Psoas muscle (tissue), 8 donors: ENCODE measurements around the gene LDLRAD4. TPM values are rescaled to one million over a fixed set of nuclear protein-coding genes. Genes with fewer than 3 reads are reported as not detected.

Experiments used
- ATAC-seq, 4 donors: fragments of 200-7000 bp; cut with Tn5 transposase; one replicate each; pipeline ENCODE4 v1.9.1; 2020; ENCODE audit warnings: moderate library complexity in 3 of 4, mild to moderate bottlenecking in 2 of 4
- DNase-seq, 2 donors: peaks; one replicate each; pipeline ENCODE4 v3.0.0-alpha.2; 2020
- H3K27ac ChIP-seq: fragments of 200-600 bp; one replicate; pipeline ENCODE4 v1.8.0; 2022
- H3K27me3 ChIP-seq, 3 donors: fragments of 200-600 bp in 1 of 3; one replicate each; pipeline versions ENCODE4 v1.6.1 to v1.8.0; 2013 to 2022; ENCODE audit warnings: low read length in 2 of 3, mild to moderate bottlenecking in 2 of 3, moderate library complexity in 1 of 3; ENCODE audit not compliant: insufficient read depth in 3 of 3
- H3K36me3 ChIP-seq, 2 donors: fragments of 200-600 bp in 1 of 2; one replicate each; pipeline versions ENCODE4 v1.6.1 to v1.8.0; 2013 to 2022; ENCODE audit warnings: low read depth in 1 of 2, mild to moderate bottlenecking in 1 of 2, moderate library complexity in 1 of 2; ENCODE audit not compliant: insufficient read depth in 1 of 2
- H3K4me1 ChIP-seq: fragments of 200-600 bp; one replicate; pipeline ENCODE4 v1.8.0; 2022
- H3K4me3 ChIP-seq: fragments of 200-600 bp; one replicate; pipeline ENCODE4 v1.8.0; 2022; ENCODE audit warnings: mild to moderate bottlenecking
- H3K9me3 ChIP-seq: fragments of 200-600 bp; one replicate; pipeline ENCODE4 v1.8.0; 2022
- WGBS, 3 donors: extraction: QIAGEN DNeasy Blood & Tissue Kit; methylation state at CpG; one replicate each; pipeline versions ENCODE4 v1.1.6 to v1.1.7; 2013; 5-methylcytosine and 5-hydroxymethylcytosine counted together
- intact Hi-C, 2 donors: fragments of 100-400 bp; cut with DNase I; formaldehyde crosslinking; loops; one replicate each; pipeline versions ENCODE4 v1.11.0 to v1.14.2; 2022
- polyA plus RNA-seq, 3 donors: library from polyadenylated mRNA; stranded (reverse); fragments of 200-250 nt; gene quantifications; one replicate each; pipeline ENCODE4 v1.2.3, GENCODE V29; 2013
- total RNA-seq, 4 donors: library from RNA; stranded (reverse); fragmentation: NEBNext Ultra II Directional in 2 of 4; extraction: Animal tissue kit (Norgen Biotek cat#: 25700) in 2 of 4; gene quantifications; one replicate each; pipeline versions ENCODE4 v1.2.1 to v1.2.4, GENCODE V29; 2021 to 2023
- TF ChIP-seq, protein P1 (sequence below): fragments of 200-600 bp; IDR thresholded peaks from one replicate; pipeline ENCODE4 v1.8.0; 2022; ENCODE audit warnings: antibody characterized with exemption
- donor health status: healthy with polysubstance abuse.
- donor health status: DM: no; HTN: no; CAD: no; lungs with moderate emphysema.
- donor health status: Bipolar disorder and iron deficiency.
- donor health status: healthy.
- donor health status: DM: yes; HTN: yes; CAD: no.
- donor health status: DM: no; HTN: no; CAD: no.
- donor health status: DM: no; HTN: no; CAD: no.
- donor health status: DM: yes; HTN: yes; CAD: no.

LDLRAD4 gene
- total and polyA plus RNA-seq, 7 donors, result 1.8 to 13.9 (median 3.8) TPM

DNA sequence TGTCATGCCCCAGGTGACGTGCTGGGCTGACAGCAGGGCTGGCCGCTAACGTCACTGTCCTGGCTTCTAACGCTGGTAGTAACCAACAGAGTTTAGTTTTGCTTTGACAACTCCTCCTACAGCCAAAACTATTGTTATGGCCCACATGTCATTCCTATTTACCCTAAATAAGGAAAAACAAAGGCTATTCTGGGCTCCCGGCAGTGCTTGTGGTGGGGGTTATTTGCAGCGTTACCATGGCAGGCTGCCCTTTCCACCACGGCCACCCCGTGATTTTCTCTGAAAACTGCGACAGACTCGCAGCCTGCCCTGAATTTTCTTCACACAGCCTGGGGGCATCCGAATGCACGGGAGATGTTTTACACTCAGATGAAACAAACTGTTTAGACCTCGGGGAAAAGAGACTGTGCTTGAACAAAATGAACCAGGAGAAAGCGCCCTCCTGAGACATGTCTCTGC lies 392.6 kb downstream of the LDLRAD4 start:
- no peaks in the 10 kb centered on the region for H3K36me3 ChIP-seq
- WGBS, 3 donors, result 3 to 4% (median 3%) methylated on average over 14 of the region's 14 CpGs
- H3K9me3 ChIP-seq, result no peaks in the 10 kb centered on the region
- peaks cover 26% of the 10 kb centered on the region for H3K4me1 ChIP-seq
- ATAC-seq (peak; percentile 58 to 70 (median 66)), DNase-seq (peak; percentile 51 to 73)
- TF ChIP-seq, protein P1, sequence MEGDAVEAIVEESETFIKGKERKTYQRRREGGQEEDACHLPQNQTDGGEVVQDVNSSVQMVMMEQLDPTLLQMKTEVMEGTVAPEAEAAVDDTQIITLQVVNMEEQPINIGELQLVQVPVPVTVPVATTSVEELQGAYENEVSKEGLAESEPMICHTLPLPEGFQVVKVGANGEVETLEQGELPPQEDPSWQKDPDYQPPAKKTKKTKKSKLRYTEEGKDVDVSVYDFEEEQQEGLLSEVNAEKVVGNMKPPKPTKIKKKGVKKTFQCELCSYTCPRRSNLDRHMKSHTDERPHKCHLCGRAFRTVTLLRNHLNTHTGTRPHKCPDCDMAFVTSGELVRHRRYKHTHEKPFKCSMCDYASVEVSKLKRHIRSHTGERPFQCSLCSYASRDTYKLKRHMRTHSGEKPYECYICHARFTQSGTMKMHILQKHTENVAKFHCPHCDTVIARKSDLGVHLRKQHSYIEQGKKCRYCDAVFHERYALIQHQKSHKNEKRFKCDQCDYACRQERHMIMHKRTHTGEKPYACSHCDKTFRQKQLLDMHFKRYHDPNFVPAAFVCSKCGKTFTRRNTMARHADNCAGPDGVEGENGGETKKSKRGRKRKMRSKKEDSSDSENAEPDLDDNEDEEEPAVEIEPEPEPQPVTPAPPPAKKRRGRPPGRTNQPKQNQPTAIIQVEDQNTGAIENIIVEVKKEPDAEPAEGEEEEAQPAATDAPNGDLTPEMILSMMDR, result no peak
- intact Hi-C loops, result loop anchor here in 1 of 2 donors (5.0 to 10.0 kb wide), 2 partner anchors 46 to 389 kb away; no protein-coding TSS in a partner anchor
- H3K27ac ChIP-seq, result peak overlapping the region; percentile 81
- H3K4me3 ChIP-seq, result peak overlapping the region; percentile 68
- no peaks in the 10 kb centered on the region for H3K27me3 ChIP-seq

DNA sequence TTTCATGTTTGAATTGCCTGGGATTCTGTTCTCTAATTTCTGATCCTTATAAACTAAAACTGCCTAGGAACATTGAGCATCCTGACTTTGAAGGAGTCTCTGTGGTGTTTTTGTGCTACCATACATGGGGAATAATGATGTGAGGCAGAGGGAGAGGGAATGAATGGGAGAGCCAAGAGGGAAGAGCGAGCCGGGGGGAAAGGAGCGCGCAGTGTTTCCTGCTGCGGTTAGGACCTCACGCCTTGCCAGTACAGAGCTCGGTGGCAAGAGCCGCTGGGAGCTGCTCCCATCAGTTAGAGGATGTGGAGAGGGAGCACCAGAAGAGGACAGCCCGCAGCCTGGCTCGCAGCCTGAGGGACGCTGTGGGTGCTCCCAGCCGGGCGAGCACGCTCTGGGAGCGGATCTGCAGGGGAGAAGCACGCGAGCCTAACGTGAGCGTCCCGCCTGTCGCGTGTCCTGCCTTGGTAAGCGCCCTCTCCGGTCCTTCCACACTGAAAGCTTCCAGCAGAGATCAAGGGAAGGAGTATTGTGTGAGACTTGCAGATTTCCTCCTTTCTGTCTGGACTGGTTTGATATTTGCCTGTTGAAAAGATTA lies 393.1 kb downstream of the LDLRAD4 start:
- H3K27me3 ChIP-seq, result no peaks in the 10 kb centered on the region
- DNase-seq (peak; percentile 44 to 71), ATAC-seq (peak; percentile 55 to 67 (median 60))
- no peaks in the 10 kb centered on the region for H3K36me3 ChIP-seq
- H3K4me3 ChIP-seq, result peak overlapping the region; percentile 68
- intact Hi-C loops, result loop anchor here in 1 of 2 donors (5.0 to 10.0 kb wide), 2 partner anchors 47 to 389 kb away; no protein-coding TSS in a partner anchor
- WGBS, 3 donors, result 1 to 7% (median 4%) methylated on average over 21 to 24 of the region's 24 CpGs
- H3K9me3 ChIP-seq, result no peaks in the 10 kb centered on the region
- H3K27ac ChIP-seq, result peak overlapping the region; percentile 81
- peaks cover 26% of the 10 kb centered on the region for H3K4me1 ChIP-seq
- TF ChIP-seq, protein P1, result no peak

DNA sequence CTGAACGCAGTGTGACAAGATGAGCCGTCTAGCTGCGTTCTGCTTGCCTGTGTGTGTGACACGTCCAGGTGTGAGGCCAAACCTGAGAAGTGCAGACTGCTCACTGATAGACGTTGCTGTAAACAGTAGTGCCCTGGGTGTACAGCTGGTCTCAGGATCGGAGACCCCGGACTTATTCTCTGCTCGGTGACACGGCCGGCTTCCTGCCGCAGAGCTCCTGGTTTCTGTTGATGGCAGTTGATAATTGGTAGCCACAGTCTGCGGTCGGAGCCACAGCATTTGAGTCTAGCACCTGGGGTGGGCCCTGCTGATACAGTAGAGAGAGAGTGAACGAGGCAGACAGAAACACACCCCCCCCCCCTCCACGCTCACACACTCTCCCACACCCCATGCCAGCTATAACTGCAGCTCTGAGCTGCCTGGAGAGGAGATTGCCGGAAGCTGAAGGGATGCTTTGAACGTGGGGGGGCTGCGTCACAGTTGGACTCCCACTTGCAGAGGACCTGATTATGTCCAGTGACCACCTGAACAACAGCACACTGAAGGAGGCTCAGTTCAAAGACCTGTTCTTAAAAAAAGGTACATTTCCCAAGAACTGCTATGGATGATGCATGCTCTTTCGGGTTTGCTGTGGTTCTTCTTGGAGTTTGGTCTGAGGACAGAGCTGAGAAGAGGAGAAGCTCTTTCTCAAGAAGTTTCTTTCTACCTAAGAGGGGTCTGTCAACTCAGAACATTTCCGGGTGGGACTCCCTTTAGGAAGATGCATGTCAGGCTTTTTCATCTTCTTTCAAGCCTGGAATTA lies 393.8 kb downstream of the LDLRAD4 start:
- DNase-seq (no peak), ATAC-seq (no peak)
- no peaks in the 10 kb centered on the region for H3K9me3 ChIP-seq
- intact Hi-C loops, result loop anchor here in 1 of 2 donors (5.0 to 10.0 kb wide), 2 partner anchors 48 to 390 kb away; no protein-coding TSS in a partner anchor
- peak overlapping the region; percentile 81 for H3K27ac ChIP-seq
- H3K27me3 ChIP-seq, result no peaks in the 10 kb centered on the region
- H3K4me3 ChIP-seq, result peak overlapping the region; percentile 68
- 54 to 58% (median 55%) methylated on average over 20 of the region's 20 CpGs for WGBS, 3 donors
- no peaks in the 10 kb centered on the region for H3K36me3 ChIP-seq
- TF ChIP-seq, protein P1, result no peak
- peaks cover 26% of the 10 kb centered on the region for H3K4me1 ChIP-seq

DNA sequence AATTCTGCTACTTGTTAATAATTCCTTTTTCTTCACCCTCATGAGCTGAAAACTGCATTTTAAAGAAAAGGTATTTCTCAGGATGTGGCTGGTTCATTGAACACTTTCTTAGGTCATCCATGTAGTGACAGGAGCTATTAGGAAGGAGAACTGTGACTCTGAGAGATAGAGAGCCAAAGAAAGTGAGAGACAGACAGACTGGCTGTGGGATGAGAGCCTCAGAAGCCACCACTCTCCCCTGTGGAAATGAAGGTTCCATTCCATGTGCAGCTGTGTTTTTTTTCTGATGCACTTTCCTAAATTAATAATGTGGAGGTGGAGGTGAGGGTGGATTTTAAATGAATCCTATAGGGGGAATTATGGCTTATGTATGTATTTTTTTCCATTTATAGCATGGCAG lies 394.5 kb downstream of the LDLRAD4 start:
- Histone ChIP-seq H3K4me3 (no peak overlapping the region), H3K4me1 (peaks cover 26% of the 10 kb centered on the region), H3K27ac (no peak overlapping the region), H3K36me3 (no peaks in the 10 kb centered on the region), H3K27me3 (no peaks in the 10 kb centered on the region), H3K9me3 (no peaks in the 10 kb centered on the region)
- ATAC-seq (no peak), DNase-seq (no peak)
- TF ChIP-seq, protein P1, result no peak
- intact Hi-C loops, result loop anchor here in 1 of 2 donors (5.0 to 10.0 kb wide), 2 partner anchors 48 to 391 kb away; no protein-coding TSS in a partner anchor
